ENCODE measurements around the gene OBSCN.

The OBSCN gene

GRCh38 chr1:228392111-228392936 lies 184.5 kb downstream of the OBSCN start:
- DNase-seq: no peak

GRCh38 chr1:228393268-228393701 lies 185.4 kb downstream of the OBSCN start:
- DNase-seq: no peak

GRCh38 chr1:228393811-228394570 lies 186.1 kb downstream of the OBSCN start:
- DNase-seq: no peak

- DNase-seq: no peak
These were observed 186.9 kb downstream of the OBSCN start for GRCh38 chr1:228394571-228395394.

GRCh38 chr1:228396770-228397662 lies 189.2 kb downstream of the OBSCN start:
- DNase-seq: no peak

GRCh38 chr1:228397966-228398365 lies 190.1 kb downstream of the OBSCN start:
- no peak for DNase-seq

- no peak for DNase-seq
These were observed 191.1 kb downstream of the OBSCN start for GRCh38 chr1:228398741-228399461.

GRCh38 chr1:228399531-228400236 lies 191.8 kb downstream of the OBSCN start:
- no peak for DNase-seq

- no peak for DNase-seq
These were observed 192.4 kb downstream of the OBSCN start for GRCh38 chr1:228400237-228400651.

GRCh38 chr1:228400692-228401454 lies 193.0 kb downstream of the OBSCN start:
- DNase-seq: no peak

GRCh38 chr1:228401782-228402640 lies 194.2 kb downstream of the OBSCN start:
- DNase-seq: no peak

GRCh38 chr1:228402641-228403025 lies 194.8 kb downstream of the OBSCN start:
- no peak for DNase-seq

GRCh38 chr1:228403231-228403631 lies 195.4 kb downstream of the OBSCN start:
- no peak for DNase-seq

- DNase-seq: no peak
These were observed 196.4 kb downstream of the OBSCN start for GRCh38 chr1:228404107-228404720.

GRCh38 chr1:228405200-228405978 lies 197.5 kb downstream of the OBSCN start:
- no peak for DNase-seq

- DNase-seq: no peak
These were observed 198.1 kb downstream of the OBSCN start for GRCh38 chr1:228405979-228406228.

GRCh38 chr1:228407106-228408040 lies 199.5 kb downstream of the OBSCN start:
- no peak for DNase-seq
